Thyroid gland (tissue), 4 donors: Measurements from ENCODE around the gene GPC5.

Experiments
- CTCF ChIP-seq, 6 experiments: fragments of 200-600 bp in 3 of 6; fragments of 450-650 bp in 3 of 6; sonication (generic) in 3 of 6; IDR thresholded peaks; one replicate each; pipeline ENCODE4 v1.5.1; 2016 to 2019; ENCODE audit warnings: antibody characterized with exemption in 6 of 6, mild to moderate bottlenecking in 2 of 6, inconsistent platforms in 1 of 6, moderate library complexity in 1 of 6
- POLR2A ChIP-seq, 2 donors: fragments of 450-650 bp; IDR thresholded peaks; one replicate each; pipeline ENCODE4 v1.6.1; 2017; ENCODE audit warnings: antibody characterized with exemption in 2 of 2, mild to moderate bottlenecking in 2 of 2, moderate library complexity in 1 of 2

GRCh38 chr13:92743992-92744391 lies 1345.6 kb downstream of the GPC5 start:
- TF ChIP-seq CTCF (IDR thresholded peaks at IDR 0.05): no peak
- TF ChIP-seq POLR2A (IDR thresholded peaks at IDR 0.05): no peak
